ENCODE data around the gene PPIL4. TPM values are rescaled to one million over a fixed set of nuclear protein-coding genes. Genes with fewer than 3 reads are reported as not detected.

The PPIL4 gene
- total RNA-seq, 6 donors from 2014 or later = 15.1 to 50.6 (median 21.8) TPM

DNA sequence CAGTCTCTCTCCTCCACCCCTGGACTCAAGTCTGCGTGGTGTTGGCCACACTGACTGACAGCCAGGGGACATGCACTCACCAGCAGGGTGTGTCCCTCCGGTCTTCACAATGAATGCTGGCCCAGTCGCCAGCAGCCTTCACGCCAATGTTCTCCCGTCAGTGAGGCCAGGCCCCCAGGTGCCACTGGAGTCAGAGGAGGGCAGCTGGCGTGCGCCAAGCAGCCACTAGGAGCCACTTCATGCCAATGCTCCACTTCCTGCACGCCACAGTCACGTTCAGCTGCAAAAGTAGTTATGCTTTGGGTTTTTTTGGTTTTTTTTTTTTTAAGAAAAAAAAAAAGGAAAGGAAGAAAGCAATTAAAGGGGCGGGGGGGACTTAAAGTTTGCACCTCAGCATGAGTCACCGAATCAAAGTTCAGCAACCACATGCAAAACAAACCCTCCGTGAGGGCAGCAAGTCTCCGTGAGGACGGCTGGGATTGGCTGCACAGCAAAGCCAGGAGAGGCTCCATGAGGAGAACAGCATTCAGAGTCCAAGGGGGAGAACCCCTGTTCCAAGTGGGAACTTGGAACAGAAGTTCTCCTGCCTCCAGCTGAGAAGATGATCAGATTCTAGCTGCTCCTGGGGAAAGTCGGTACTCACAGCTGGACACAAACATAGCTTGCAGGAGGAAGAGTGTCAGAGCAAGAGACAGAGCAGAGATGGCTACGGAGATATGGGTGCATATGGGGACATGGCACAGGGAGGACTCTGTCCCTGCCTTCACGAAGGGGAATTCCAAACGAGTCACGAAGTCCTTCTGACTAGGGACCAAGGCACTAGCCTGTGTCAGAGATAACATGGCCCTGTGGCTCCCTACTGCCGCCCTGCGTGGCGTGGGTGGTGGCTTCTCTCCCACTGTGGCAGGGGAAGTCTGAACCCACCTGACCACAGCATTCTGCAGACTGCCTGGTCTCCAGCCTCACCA is 60.8 kb downstream of the PPIL4 start, which contains the start of gene ZC3H12D:
Gene ZC3H12D, minus strand, starts transcription at position 282 of the 968 bp plus-strand sequence. CDS start 10,471 bp downstream, outside the sequence.
- ATAC-seq (ENCODE audit: low FRiP score in 2 of 2) (peak; percentile 54 to 62), DNase-seq (peak; percentile 69 to 75)
- Histone ChIP-seq H3K27me3 (no peaks in the 10 kb centered on the region), H3K9me3 (no peaks in the 10 kb centered on the region), H3K36me3 (no peaks in the 10 kb centered on the region), H3K4me3 (peak within 1 kb of the TSS in 2 of 4 donors; percentile 25 to 26), H3K4me1 (peaks cover 32 to 45% (median 41%) of the 10 kb centered on the region in 4 donors), H3K27ac (peak within 1 kb of the TSS; percentile 74 to 85 (median 83))
- WGBS, 2 donors = 39 to 53% methylated on average over 19 to 22 of the region's 22 CpGs
- TF ChIP-seq, protein P1, sequence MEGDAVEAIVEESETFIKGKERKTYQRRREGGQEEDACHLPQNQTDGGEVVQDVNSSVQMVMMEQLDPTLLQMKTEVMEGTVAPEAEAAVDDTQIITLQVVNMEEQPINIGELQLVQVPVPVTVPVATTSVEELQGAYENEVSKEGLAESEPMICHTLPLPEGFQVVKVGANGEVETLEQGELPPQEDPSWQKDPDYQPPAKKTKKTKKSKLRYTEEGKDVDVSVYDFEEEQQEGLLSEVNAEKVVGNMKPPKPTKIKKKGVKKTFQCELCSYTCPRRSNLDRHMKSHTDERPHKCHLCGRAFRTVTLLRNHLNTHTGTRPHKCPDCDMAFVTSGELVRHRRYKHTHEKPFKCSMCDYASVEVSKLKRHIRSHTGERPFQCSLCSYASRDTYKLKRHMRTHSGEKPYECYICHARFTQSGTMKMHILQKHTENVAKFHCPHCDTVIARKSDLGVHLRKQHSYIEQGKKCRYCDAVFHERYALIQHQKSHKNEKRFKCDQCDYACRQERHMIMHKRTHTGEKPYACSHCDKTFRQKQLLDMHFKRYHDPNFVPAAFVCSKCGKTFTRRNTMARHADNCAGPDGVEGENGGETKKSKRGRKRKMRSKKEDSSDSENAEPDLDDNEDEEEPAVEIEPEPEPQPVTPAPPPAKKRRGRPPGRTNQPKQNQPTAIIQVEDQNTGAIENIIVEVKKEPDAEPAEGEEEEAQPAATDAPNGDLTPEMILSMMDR (IDR thresholded peaks at IDR 0.05) = peak; percentile 27 to 54 (median 40)
- TF ChIP-seq POLR2A (IDR thresholded peaks at IDR 0.05) = peak in 1 of 4 donors; percentile 44
- no peak for TF ChIP-seq EP300 (IDR thresholded peaks at IDR 0.05)
- peak; percentile 9 to 21 for TF ChIP-seq POLR2AphosphoS5 (IDR thresholded peaks at IDR 0.05)

DNA sequence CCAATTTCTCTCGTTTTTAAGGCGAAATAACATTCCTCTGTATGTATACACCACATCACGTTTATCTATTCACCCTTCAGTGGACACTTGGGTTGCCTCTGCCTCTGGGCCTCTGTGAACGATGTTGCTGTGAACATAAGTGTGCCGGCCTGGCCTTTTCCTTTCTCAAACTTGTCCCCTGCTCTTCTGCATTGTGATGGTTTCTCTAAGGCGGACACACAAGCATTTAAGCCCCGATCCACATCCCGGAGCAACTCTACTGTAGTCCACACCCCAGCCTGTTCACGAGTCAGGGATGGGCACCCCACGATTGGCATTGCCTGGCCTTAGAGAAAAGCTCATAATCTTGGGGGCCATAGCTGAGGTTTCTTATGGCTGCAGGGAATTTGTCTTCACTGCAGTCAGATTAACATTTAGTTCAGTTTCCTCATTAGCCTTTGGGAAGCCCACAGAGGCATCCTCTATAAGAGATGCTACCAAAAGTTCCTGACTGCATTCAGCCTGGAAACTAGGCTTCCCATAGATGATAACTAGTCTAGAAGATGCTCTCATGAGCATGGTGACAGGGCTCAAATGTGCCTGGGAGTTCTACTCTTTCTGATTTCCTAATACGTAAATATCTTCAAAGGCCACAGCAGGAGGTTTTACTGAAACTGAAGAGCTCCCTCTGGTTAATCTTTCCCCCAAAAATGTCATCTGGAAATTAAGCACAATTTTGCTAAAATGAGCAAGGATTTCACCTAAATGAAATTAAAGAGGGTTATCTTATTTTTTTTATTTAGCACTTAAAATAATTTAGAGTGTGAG is 61.8 kb downstream of the PPIL4 start:
- no peak for DNase-seq
- no peak for ATAC-seq (ENCODE audit: low FRiP score in 2 of 2)
- TF ChIP-seq EP300 (IDR thresholded peaks at IDR 0.05) = no peak
- TF ChIP-seq, protein P1 (IDR thresholded peaks at IDR 0.05) = no peak
- no peak for TF ChIP-seq POLR2AphosphoS5 (IDR thresholded peaks at IDR 0.05)
- TF ChIP-seq POLR2A (IDR thresholded peaks at IDR 0.05) = no peak
- Histone ChIP-seq H3K4me3 (peak overlapping the region in 2 of 4 donors; percentile 25 to 26), H3K36me3 (no peaks in the 10 kb centered on the region), H3K27me3 (no peaks in the 10 kb centered on the region), H3K9me3 (no peaks in the 10 kb centered on the region), H3K27ac (peak overlapping the region; percentile 74 to 85 (median 83)), H3K4me1 (peaks cover 32 to 45% (median 41%) of the 10 kb centered on the region in 4 donors)
- 86 to 92% methylated on average over 11 of the region's 11 CpGs for WGBS, 2 donors

DNA sequence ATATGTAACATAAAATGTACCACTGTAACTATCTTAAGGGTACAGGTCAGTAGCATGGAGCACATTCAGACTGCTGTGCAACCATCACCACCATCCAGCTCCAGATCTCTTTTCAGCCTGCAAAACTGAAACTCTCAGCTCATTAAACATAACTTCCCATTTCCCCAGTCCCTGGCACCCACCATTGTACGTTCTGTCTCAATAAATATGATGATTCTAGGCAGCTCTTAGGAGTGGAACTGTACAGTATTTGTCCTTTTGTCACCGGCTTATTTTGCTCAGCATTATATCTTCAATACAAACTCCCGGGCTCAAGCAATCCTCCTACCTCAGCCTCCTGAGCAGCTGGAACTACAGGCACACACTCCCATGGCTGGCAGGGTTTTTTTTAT is 62.5 kb downstream of the PPIL4 start:
- Histone ChIP-seq H3K4me1 (peaks cover 32 to 45% (median 41%) of the 10 kb centered on the region in 4 donors), H3K27ac (peak overlapping the region; percentile 74 to 85 (median 83)), H3K36me3 (no peaks in the 10 kb centered on the region), H3K27me3 (no peaks in the 10 kb centered on the region), H3K9me3 (no peaks in the 10 kb centered on the region), H3K4me3 (peak overlapping the region in 1 of 4 donors; percentile 26)
- DNase-seq (no peak), ATAC-seq (ENCODE audit: low FRiP score in 2 of 2) (peak in 1 of 2 donors; percentile 36)
- WGBS, 2 donors = 61 to 64% methylated on average over 3 of the region's 3 CpGs
- TF ChIP-seq EP300 (IDR thresholded peaks at IDR 0.05) (no peak), POLR2A (IDR thresholded peaks at IDR 0.05) (no peak), POLR2AphosphoS5 (IDR thresholded peaks at IDR 0.05) (no peak)
- TF ChIP-seq, protein P1 (IDR thresholded peaks at IDR 0.05) = no peak

DNA sequence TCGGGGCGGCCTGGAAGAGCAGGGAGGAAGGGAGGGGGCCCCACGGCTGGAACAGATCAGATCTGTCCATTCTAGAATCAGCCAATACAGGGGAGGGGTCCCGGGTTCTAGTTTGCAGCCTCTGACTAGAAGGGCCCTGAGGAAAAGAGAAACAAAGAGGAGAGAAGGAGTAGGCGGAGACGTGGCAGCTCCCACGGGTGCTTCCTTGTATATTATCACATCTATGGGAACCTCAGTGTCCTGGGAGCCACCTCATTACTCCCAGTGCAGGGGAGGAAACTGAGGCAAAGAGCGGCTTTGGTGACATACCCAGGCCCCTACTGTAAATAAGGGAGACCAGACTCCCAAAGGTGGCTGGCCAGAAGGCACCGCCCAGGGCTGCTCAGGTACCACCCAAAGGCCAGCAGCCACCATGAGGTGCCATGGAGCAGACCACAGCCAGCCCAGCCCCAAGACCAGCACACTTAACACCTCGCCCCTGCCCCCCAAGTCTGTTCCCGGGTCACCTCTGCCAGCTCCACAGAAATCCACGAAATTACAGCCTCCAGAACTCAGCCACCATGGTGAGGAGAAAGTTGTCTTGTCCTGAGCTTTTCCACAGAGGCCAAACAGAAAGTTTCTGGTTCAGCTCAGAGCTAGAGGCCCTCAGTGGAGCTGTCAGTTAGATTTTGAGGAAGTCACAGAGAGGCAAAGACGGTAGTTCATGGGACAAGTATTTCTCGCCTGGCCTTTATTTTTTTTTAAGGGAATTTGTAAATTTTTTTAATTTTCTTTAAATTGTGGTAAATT is 63.1 kb downstream of the PPIL4 start:
- TF ChIP-seq POLR2AphosphoS5 (IDR thresholded peaks at IDR 0.05) (no peak), POLR2A (IDR thresholded peaks at IDR 0.05) (no peak), EP300 (IDR thresholded peaks at IDR 0.05) (no peak)
- TF ChIP-seq, protein P1 (IDR thresholded peaks at IDR 0.05) = no peak
- H3K27ac ChIP-seq = peak overlapping the region; percentile 74 to 85 (median 83)
- peaks cover 32 to 45% (median 41%) of the 10 kb centered on the region in 4 donors for H3K4me1 ChIP-seq
- ATAC-seq (ENCODE audit: low FRiP score in 2 of 2) (peak; percentile 41 to 55), DNase-seq (peak in 1 of 2 donors; percentile 27)
- H3K27me3 ChIP-seq = no peaks in the 10 kb centered on the region
- no peaks in the 10 kb centered on the region for H3K9me3 ChIP-seq
- WGBS, 2 donors = 55 to 57% methylated on average over 14 of the region's 14 CpGs
- peak overlapping the region in 3 of 4 donors; percentile 23 to 39 (median 38) for H3K4me3 ChIP-seq
- H3K36me3 ChIP-seq = no peaks in the 10 kb centered on the region
